AG04449 (cell line): ENCODE results near the gene TTLL8.

Experiments
- CTCF ChIA-PET: fragments of 350-600 bp; formaldehyde crosslinking; extraction: SDS; loops from one replicate; lab custom pipeline; 2021; ENCODE audit warnings: antibody characterized with exemption; lab: Yijun Ruan, JAX
- POLR2A ChIA-PET: fragments of 400-600, 350-600 bp; formaldehyde crosslinking; extraction: SDS; loops from one replicate; lab custom pipeline; 2020; ENCODE audit warnings: antibody characterized with exemption, inconsistent platforms; lab: Yijun Ruan, JAX
- DNase-seq: peaks from one replicate; pipeline ENCODE4 v3.0.0-alpha.2; 2010; ENCODE audit warnings: low read depth, low spot score
- H3K4me3 ChIP-seq: 2 replicates; pipeline ENCODE4 v1.5.1; 2011; ENCODE audit warnings: low read depth, mild to moderate bottlenecking, control low read depth, low read length
- CTCF ChIP-seq: IDR thresholded peaks from one replicate; pipeline ENCODE4 v1.5.1; 2011; ENCODE audit warnings: mild to moderate bottlenecking, moderate library complexity, low read length, control low read depth, inconsistent platforms; ENCODE audit not compliant: insufficient read depth; ENCODE audit errors: missing control alignments

Gene TTLL8

GRCh38 chr22:50101870-50102565, 43.9 kb upstream of the TTLL8 start:
- CTCF ChIA-PET: no interaction called here
- TF ChIP-seq CTCF: no peak
- no peak overlapping the region for H3K4me3 ChIP-seq
- POLR2A ChIA-PET: no interaction called here
- no peak for DNase-seq

DNA sequence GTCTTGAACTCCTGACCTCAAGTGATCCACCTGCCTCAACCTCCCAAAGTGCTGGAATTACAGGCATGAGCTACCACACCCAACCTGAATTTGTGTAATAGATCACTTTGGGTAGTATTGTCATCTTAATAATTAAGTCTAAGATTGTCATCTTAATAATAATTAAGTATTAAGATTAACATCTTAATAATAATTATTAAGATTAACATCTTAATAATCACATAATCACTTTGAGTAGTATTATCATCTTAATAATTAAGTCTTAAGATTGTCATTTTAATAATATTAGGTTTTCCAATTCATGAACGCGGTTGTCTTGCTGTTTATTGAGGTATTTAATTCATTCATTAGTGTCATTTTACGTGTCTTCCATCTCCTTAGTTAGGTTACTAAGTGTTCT, 40.0 kb upstream of the TTLL8 start:
- no peak overlapping the region for H3K4me3 ChIP-seq
- ChIA-PET CTCF (interaction anchor here (1.6 kb wide), 1 partner anchor 13 kb away, joined by 3 read pairs; the partner anchor contains the start of gene MLC1), POLR2A (no interaction called here)
- no peak for TF ChIP-seq CTCF
- no peak for DNase-seq

- CTCF ChIA-PET: no interaction called here
- no peak for DNase-seq
- POLR2A ChIA-PET: no interaction called here
- H3K4me3 ChIP-seq: no peak overlapping the region
- TF ChIP-seq CTCF: no peak
These were observed 34.2 kb upstream of the TTLL8 start for GRCh38 chr22:50092342-50092741.

DNA sequence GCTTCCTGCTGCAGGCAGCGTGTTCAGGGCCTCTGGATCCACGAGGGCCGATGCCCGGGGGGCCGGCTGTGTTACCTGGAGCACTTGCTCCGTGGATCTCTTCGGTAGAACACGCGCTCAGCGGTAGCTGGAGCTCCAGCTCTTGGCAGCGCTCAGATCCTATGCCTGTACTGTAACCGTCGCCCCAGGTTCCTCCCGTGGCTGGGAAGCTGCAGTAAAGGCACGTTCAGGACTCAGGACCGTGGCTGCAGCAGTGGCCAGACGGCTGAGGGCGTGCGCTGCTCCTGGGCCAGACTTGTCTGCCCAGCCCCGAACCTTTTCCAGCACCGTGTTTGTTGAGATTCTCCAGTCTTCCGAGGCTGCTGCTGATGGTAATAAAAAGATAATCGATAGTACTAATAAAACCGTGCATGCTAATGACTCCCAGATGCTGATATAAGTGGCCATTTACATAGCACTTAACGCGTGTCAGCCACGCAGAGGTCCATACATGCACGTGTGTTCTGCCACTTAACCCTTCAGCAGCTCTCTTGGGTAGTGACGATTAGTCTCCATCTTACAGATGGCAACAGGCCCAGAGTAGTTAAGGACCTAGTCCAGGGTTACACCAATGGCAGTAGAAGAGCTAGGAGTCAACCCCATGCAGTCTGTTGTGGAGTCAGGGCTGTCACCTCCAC, 33.1 kb upstream of the TTLL8 start:
- ChIA-PET CTCF (interaction anchor here (0.8 kb wide), 1 partner anchor 61 kb away, joined by 3 read pairs; no protein-coding TSS in a partner anchor), POLR2A (no interaction called here)
- TF ChIP-seq CTCF: no peak
- no peak overlapping the region for H3K4me3 ChIP-seq
- DNase-seq: no peak

DNA sequence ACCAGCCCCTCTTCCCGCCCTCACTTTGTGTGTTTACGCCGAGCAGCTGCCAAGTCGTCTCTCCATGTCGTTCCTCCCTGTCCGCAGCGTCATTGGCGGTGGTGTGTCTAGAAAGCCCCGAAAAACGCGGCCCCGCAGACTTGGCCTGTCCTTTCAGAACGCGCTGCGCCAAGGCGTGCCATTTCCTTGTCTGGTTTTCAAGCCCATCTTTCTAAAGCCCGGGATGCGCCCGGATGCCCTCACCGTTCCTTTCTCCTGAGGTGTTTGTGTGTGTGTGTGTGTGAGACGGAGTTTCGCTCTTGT, 32.3 kb upstream of the TTLL8 start:
- no peak overlapping the region for H3K4me3 ChIP-seq
- ChIA-PET POLR2A (no interaction called here), CTCF (no interaction called here)
- DNase-seq: no peak
- TF ChIP-seq CTCF: no peak

DNA sequence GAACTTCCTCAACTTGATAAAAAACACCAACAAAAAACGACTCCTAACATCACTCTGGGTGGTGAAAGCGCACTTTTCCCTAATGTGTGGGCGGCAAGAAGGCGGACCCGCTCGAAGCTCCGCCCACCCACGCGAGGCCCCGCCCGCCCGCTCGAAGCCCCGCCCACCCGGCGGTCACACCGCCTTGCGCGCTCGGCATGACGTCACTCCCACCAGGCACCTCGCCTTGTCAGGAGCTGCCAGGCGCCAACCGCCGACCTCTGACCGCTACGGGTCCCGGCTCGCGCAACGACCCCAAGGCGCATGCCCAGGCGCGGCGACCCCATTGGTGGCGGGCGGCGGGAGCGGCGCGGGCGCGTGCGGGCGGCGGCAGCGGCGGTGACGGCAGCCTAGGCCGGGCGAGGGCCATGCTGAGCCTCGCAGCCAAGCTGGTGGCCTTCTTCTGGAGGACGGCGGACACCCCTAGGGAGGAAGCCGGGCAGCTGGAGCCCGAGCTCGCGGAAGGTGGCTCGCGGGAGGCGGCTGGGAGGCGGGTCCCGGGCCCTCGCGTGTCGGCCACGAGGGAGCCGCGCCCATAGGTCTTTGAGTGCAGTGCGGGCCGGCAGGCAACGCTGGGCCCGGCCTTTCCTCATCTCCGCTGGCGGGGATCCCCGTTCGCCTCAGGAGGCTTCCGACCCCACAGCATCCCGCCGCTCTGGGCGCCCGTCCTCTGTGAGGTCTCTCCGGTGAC, 31.7 kb upstream of the TTLL8 start, which contains the start of gene MOV10L1:
MOV10L1 (plus strand) TSS at position 325 of the 730 bp plus-strand sequence; CDS start at position 408, 83 bp downstream.
- no peak for TF ChIP-seq CTCF
- DNase-seq: no peak
- CTCF ChIA-PET: no interaction called here

More for the DNA sequence above, 31.7 kb upstream of the TTLL8 start, which contains the start of gene MOV10L1:
- no peak within 1 kb of the TSS for H3K4me3 ChIP-seq
- POLR2A ChIA-PET: no interaction called here
